AG04449 (cell line): Measurements from ENCODE around the gene TBL2.
"Not testable (repeated sequence)": the region's sequence is repeated elsewhere in the genome, so short reads cannot be mapped to it uniquely, and the experiment has no call there.

Source experiments
- CTCF ChIA-PET: fragments of 350-600 bp; formaldehyde crosslinking; extraction: SDS; loops from one replicate; lab custom pipeline; 2021; ENCODE audit warnings: antibody characterized with exemption; lab: Yijun Ruan, JAX
- POLR2A ChIA-PET: fragments of 400-600, 350-600 bp; formaldehyde crosslinking; extraction: SDS; loops from one replicate; lab custom pipeline; 2020; ENCODE audit warnings: antibody characterized with exemption, inconsistent platforms; lab: Yijun Ruan, JAX
- DNase-seq: peaks from one replicate; pipeline ENCODE4 v3.0.0-alpha.2; 2010; ENCODE audit warnings: low read depth, low spot score
- H3K4me3 ChIP-seq: 2 replicates; pipeline ENCODE4 v1.5.1; 2011; ENCODE audit warnings: low read depth, mild to moderate bottlenecking, control low read depth, low read length
- TF ChIP-seq, protein P1 (sequence below): IDR thresholded peaks from one replicate; pipeline ENCODE4 v1.5.1; 2011; ENCODE audit warnings: mild to moderate bottlenecking, moderate library complexity, low read length, control low read depth, inconsistent platforms; ENCODE audit not compliant: insufficient read depth; ENCODE audit errors: missing control alignments

Gene TBL2

DNA sequence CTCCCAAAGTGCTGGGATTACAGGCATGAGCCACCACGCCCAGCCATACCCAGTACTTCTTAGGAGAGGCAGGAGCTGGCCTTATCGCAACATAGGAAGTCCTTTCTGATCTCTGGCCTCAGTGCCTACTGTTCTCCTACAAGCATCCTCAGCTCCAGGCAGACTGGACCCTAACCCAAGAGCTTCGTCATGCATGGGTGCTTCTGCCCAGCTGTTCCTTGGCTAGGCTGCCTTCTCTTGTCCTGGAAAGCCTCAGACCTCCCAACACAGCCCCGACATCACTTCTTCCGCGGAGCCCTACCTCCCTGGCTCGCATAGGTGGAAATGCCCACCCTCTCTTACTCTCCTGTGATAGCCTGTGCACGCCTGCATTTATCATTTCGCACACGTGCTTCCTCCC lies 36.7 kb downstream of the TBL2 start:
- no peak overlapping the region for H3K4me3 ChIP-seq
- POLR2A ChIA-PET: no interaction called here
- CTCF ChIA-PET: no interaction called here
- TF ChIP-seq, protein P1, sequence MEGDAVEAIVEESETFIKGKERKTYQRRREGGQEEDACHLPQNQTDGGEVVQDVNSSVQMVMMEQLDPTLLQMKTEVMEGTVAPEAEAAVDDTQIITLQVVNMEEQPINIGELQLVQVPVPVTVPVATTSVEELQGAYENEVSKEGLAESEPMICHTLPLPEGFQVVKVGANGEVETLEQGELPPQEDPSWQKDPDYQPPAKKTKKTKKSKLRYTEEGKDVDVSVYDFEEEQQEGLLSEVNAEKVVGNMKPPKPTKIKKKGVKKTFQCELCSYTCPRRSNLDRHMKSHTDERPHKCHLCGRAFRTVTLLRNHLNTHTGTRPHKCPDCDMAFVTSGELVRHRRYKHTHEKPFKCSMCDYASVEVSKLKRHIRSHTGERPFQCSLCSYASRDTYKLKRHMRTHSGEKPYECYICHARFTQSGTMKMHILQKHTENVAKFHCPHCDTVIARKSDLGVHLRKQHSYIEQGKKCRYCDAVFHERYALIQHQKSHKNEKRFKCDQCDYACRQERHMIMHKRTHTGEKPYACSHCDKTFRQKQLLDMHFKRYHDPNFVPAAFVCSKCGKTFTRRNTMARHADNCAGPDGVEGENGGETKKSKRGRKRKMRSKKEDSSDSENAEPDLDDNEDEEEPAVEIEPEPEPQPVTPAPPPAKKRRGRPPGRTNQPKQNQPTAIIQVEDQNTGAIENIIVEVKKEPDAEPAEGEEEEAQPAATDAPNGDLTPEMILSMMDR: no peak
- DNase-seq: no peak

DNA sequence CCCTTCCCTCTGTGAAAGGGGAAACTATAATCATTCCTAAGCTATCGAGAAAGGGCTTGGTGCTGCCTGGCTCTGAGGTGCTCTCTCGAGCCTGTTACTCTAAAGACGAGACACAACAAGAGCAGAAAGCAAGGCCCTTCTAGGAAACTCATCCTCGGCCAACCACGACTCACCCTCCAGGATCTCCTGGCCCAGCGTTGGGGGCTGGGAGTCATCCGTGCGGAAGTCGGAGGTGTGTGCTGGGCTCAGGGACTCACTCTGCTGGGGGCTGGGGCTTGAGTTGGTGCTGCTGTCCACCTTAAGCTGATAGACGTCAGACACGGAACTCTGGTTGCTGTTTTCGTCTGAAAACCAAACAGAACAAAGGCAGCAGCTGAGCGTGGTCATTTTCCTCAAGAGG lies 38.7 kb downstream of the TBL2 start:
- no peak overlapping the region for H3K4me3 ChIP-seq
- POLR2A ChIA-PET: no interaction called here
- CTCF ChIA-PET: interaction anchor here (1.4 kb wide), 1 partner anchor 128 kb away, joined by 3 read pairs; the partner anchor contains the start of gene VPS37D
- no peak for DNase-seq
- TF ChIP-seq, protein P1: no peak

GRCh38 chr7:73538510-73538909 lies 39.9 kb downstream of the TBL2 start:
- H3K4me3 ChIP-seq, DNase-seq: not testable (repeated sequence)
- POLR2A ChIA-PET: interaction anchor here (1.0 kb wide), 1 partner anchor 22 kb away, joined by 6 read pairs; no protein-coding TSS in a partner anchor
- CTCF ChIA-PET: interaction anchor here (1.1 to 1.4 kb wide), 3 partner anchors 16 to 187 kb away, joined by 3 read pairs; partner anchors contain the start of genes BAZ1B and VPS37D

GRCh38 chr7:73537051-73537450 lies 41.3 kb downstream of the TBL2 start:
- ChIA-PET POLR2A (interaction anchor here (1.1 kb wide), 1 partner anchor 15 kb away, joined by 5 read pairs; the partner anchor contains the start of gene BAZ1B), CTCF (no interaction called here)
- TF ChIP-seq, protein P1: no peak

DNA sequence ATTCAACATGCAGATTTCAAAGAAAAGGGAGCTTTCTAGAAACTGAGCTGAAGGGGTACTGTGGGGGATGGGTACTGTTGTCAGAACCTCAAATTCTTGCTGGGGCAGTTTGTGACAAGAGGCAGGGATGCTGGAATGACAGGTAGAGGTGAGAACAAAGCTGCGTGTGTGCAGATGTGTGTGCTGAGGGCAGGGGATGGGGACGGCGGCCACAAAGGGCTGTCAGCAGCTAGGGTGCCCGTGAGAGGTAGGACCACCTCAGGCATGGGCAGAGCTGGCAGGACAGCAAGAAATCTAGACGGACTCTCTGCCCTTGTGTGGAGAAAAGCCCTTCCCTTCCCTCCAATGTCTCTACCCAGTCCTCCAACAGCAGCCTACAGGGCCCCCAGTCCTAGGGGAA lies 41.9 kb downstream of the TBL2 start:
- DNase-seq: no peak
- ChIA-PET POLR2A (interaction anchor here (1.1 kb wide), 1 partner anchor 14 kb away, joined by 5 read pairs; the partner anchor contains the start of gene BAZ1B), CTCF (no interaction called here)
- TF ChIP-seq, protein P1: no peak
- no peak overlapping the region for H3K4me3 ChIP-seq

More at GRCh38 chr7:73537051-73537450, 41.3 kb downstream of the TBL2 start:
- DNase-seq: no peak
- H3K4me3 ChIP-seq: no peak overlapping the region

DNA sequence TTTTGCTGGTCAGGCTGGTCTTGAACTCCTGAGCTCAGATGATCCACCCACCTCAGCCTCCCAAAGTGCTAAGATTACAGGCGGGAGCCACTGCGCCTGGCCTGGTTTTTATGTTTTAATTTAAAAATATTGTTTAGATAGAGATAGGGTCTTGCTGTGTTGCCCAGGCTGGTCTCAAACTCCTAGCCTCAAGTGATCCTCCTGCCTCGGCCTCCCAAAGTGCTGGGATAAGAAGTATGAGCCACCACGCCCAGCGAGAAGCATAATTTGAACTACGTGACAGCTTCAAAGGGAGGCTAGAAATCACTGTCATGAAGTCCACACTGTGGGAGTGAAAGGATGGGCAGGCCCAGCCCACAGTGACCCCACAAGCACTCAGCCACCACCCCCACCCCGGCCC lies 42.5 kb downstream of the TBL2 start:
- POLR2A ChIA-PET: interaction anchor here (1.1 kb wide), 1 partner anchor 14 kb away, joined by 5 read pairs; the partner anchor contains the start of gene BAZ1B
- CTCF ChIA-PET: not testable (repeated sequence)

DNA sequence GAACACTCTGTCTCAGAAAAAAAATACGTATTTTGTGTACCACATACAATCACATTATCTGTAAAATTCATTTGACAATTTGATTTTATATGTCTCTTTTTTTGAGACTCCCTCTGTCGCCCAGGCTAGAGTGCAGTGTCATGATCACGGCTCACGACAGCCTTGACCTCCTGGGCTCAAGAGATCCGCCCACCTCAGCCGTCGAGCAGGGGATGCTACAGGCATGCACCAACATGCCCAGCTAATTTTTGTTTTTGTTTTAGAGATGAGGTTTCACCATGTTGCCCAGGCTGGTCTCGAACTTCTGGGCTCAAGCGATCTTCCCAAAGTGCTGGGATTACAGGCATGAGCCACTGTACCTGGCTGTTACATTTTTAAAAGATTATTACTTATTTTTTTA lies 44.6 kb downstream of the TBL2 start:
- ChIA-PET POLR2A (no interaction called here), CTCF (no interaction called here)
- no peak overlapping the region for H3K4me3 ChIP-seq
- TF ChIP-seq, protein P1: no peak
- DNase-seq: no peak

More for the DNA sequence above, 42.5 kb downstream of the TBL2 start:
- DNase-seq, H3K4me3 ChIP-seq: not testable (repeated sequence)
